ENCODE measurements around the gene ASPSCR1. TPM values are rescaled to one million over a fixed set of nuclear protein-coding genes. Genes with fewer than 3 reads are reported as not detected.

The ASPSCR1 gene
- total and polyA plus RNA-seq, 2 of the 8 experiments (the other 6 are each of a cell fraction or from before 2014, with no cell fraction given), result 33.3 to 43.7 TPM

DNA sequence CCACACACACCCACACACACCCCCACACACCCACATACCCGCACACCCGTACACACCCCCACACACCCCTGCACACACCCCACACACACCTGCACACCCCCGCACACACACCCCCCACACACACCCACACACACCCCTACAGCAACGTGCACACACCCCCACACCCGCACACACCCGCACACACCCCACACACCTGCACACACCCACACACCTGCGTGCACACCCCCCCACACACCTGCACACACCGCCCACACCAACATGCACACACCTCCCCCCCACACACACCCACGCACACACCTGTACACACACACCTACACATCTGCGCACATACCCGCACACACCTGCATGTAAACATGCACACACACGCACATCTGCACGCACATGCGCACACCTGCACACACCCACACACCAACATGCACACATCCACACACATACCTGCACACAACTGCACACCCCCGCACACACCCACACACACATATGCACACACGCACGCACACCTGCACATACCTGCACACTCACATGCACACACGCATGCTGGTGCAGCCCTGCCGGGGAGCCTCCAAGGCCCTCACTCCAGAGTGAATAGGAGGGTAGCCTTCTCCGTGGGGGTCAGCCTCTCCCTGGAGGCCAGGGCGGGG, 7.5 kb downstream of the ASPSCR1 start:
- Histone ChIP-seq H3K79me2 (ENCODE audit: control insufficient read depth in 1 of 2, insufficient read depth in 2 of 2, low read length in 2 of 2) (peaks cover 0 to 3% of the 10 kb centered on the region in 2 experiments; a peak in 1 of 4 replicates), H2AK5ac (ENCODE audit: low read depth, low read length) (no peak overlapping the region), H3K36me3 (ENCODE audit: control insufficient read depth in 2 of 4, insufficient read depth in 4 of 4, low read length in 3 of 4) (peaks cover 2 to 25% (median 13%) of the 10 kb centered on the region in 4 experiments; a peak in 6 of 8 replicates), H3K23ac (ENCODE audit: insufficient read length) (no peak overlapping the region), H4K5ac (ENCODE audit: insufficient read length, low read depth, low read length) (no peak overlapping the region), H3K23me2 (ENCODE audit: low read depth, low read length) (peaks cover 2% of the 10 kb centered on the region; the same call in 1 of the 2 replicates), H4K20me1 (replicated peaks in 1 of 2; ENCODE audit: control insufficient read depth in 1 of 2, insufficient read depth in 2 of 2, low read length in 2 of 2) (peaks cover 0 to 8% of the 10 kb centered on the region in 2 experiments), H3K27ac (ENCODE audit: low read depth, low read length) (no peak overlapping the region), H3K9ac (replicated peaks in 1 of 4; ENCODE audit: extremely low read depth in 1 of 4, low read depth in 3 of 4, low read length in 3 of 4) (no peak overlapping the region), H3K14ac (ENCODE audit: insufficient read length) (no peak overlapping the region), H3K9me3 (ENCODE audit: insufficient read depth in 2 of 2, low read depth in 1 of 2, low read length in 1 of 2) (no peaks in the 10 kb centered on the region), H3K4me2 (ENCODE audit: insufficient read depth in 1 of 2, low read depth in 2 of 2, low read length in 2 of 2) (no peak overlapping the region), H2AFZ (ENCODE audit: low read length) (no peak overlapping the region), H2BK120ac (replicated peaks; ENCODE audit: low read depth, low read length) (no peak overlapping the region), H2BK20ac (ENCODE audit: low read length) (no peak overlapping the region), H3K27me3 (replicated peaks in 1 of 4; ENCODE audit: control insufficient read depth in 3 of 4, extremely low read depth in 1 of 4, insufficient read depth in 3 of 4, low read length in 3 of 4) (no peaks in the 10 kb centered on the region), H2BK5ac (ENCODE audit: low read depth, low read length) (no peak overlapping the region; the same call in 1 of the 2 replicates), H3K56ac (replicated peaks; ENCODE audit: insufficient read length, low read depth, low read length) (no peak overlapping the region), H3K4ac (replicated peaks; ENCODE audit: insufficient read length, low read depth, low read length) (no peak overlapping the region), H3K18ac (ENCODE audit: extremely low read depth, low read length) (no peak overlapping the region), H2BK15ac (ENCODE audit: low read length) (no peak overlapping the region), H2BK12ac (ENCODE audit: low read depth, low read length) (no peak overlapping the region), H3K79me1 (ENCODE audit: low read depth, low read length) (peaks cover 4% of the 10 kb centered on the region; the same call in 1 of the 2 replicates), H3K4me1 (replicated peaks in 1 of 4; ENCODE audit: control insufficient read depth in 3 of 4, insufficient read depth in 4 of 4, low read length in 3 of 4) (no peaks in the 10 kb centered on the region), H3K4me3 (ENCODE audit: extremely low read depth in 1 of 4, insufficient read depth in 2 of 4, low read depth in 3 of 4, low read length in 4 of 4) (no peak overlapping the region), H4K91ac (replicated peaks; ENCODE audit: insufficient read length, low read length) (peak overlapping the region; percentile 30), H4K8ac (ENCODE audit: extremely low read depth, insufficient read depth, low read length) (no peak overlapping the region)
- TF ChIP-seq KDM4A (IDR thresholded peaks at IDR 0.05; ENCODE audit: low read depth, low read length, severe bottlenecking) (no peak), BCL11A (IDR thresholded peaks at IDR 0.05; ENCODE audit: low read depth in 2 of 2, low read length in 2 of 2) (no peak), HDAC2 (IDR thresholded peaks at IDR 0.05; ENCODE audit: borderline replicate concordance in 1 of 2, low read depth in 2 of 2, low read length in 2 of 2) (no peak), POLR2AphosphoS5 (IDR thresholded peaks at IDR 0.05; ENCODE audit: low read depth, low read length) (peak; percentile 39; the same call in 1 of the 2 replicates), CEBPB (IDR thresholded peaks at IDR 0.05; ENCODE audit: low read depth, low read length) (no peak), SIX5 (IDR thresholded peaks at IDR 0.05; ENCODE audit: low read depth, low read length) (no peak)
- TF ChIP-seq, protein P1, sequence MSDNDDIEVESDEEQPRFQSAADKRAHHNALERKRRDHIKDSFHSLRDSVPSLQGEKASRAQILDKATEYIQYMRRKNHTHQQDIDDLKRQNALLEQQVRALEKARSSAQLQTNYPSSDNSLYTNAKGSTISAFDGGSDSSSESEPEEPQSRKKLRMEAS (IDR thresholded peaks at IDR 0.05), result no peak
- POLR2A ChIA-PET (ENCODE audit: partially characterized antibody), result interaction anchor here (0.6 to 1.4 kb wide), 5 partner anchors 10 to 281 kb away, joined by 3 to 4 read pairs (median 3); partner anchors contain the start of gene MRPL12
- CTCF ChIA-PET (ENCODE audit: partially characterized antibody), result interaction anchor here (0.6 to 3.2 kb wide), 6 partner anchors 11 to 407 kb away, joined by 3 to 12 read pairs (median 4); no protein-coding TSS in a partner anchor
- no peak for DNase-seq (ENCODE audit: low read depth in 1 of 2, low spot score in 2 of 2)
- 95% methylated on average over 17 of the region's 21 CpGs; no CpG with 5 or more reads in 1 of the 2 experiments for WGBS, 2 experiments (ENCODE audit: extremely low coverage in 1 of 2, insufficient coverage in 1 of 2, insufficient read length in 1 of 2, insufficient replicate concordance in 2 of 2, low coverage in 1 of 2, low lambda C conversion rate in 2 of 2, missing lambda C conversion rate in 1 of 2)
- no peak for FAIRE-seq
